ENCODE data around the gene RFPL1. TPM values are rescaled to one million over a fixed set of nuclear protein-coding genes. Genes with fewer than 3 reads are reported as not detected.
"Not testable (repeated sequence)": the region's sequence is repeated elsewhere in the genome, so short reads cannot be mapped to it uniquely, and the experiment has no call there.

RFPL1 gene
- total RNA-seq, result not detected in 2 replicates

GRCh38 chr22:29438283-29438682 is at the start of gene RFPL1:
Gene RFPL1 (plus strand): TSS chr22:29438583.
- DNase-seq (ENCODE audit: low read depth in 2 of 2), result not testable (repeated sequence)

GRCh38 chr22:29388759-29389090 is 49.7 kb upstream of the RFPL1 start:
- DNase-seq (ENCODE audit: low read depth in 2 of 2), result no peak

GRCh38 chr22:29390270-29390669 is 48.1 kb upstream of the RFPL1 start:
- DNase-seq (ENCODE audit: low read depth in 2 of 2), result no peak

GRCh38 chr22:29391546-29391945 is 46.8 kb upstream of the RFPL1 start:
- DNase-seq (ENCODE audit: low read depth in 2 of 2), result no peak

- DNase-seq (ENCODE audit: low read depth in 2 of 2), result no peak
These were observed 45.3 kb upstream of the RFPL1 start for GRCh38 chr22:29393019-29393608.

- DNase-seq (ENCODE audit: low read depth in 2 of 2), result peak; percentile 63 to 81
These were observed 43.3 kb upstream of the RFPL1 start for GRCh38 chr22:29394931-29395581.

- DNase-seq (ENCODE audit: low read depth in 2 of 2), result no peak
These were observed 42.3 kb upstream of the RFPL1 start for GRCh38 chr22:29396126-29396525.

- no peak for DNase-seq (ENCODE audit: low read depth in 2 of 2)
These were observed 40.6 kb upstream of the RFPL1 start for GRCh38 chr22:29397791-29398190.

GRCh38 chr22:29400576-29400975 is 37.8 kb upstream of the RFPL1 start:
- no peak for DNase-seq (ENCODE audit: low read depth in 2 of 2)

- DNase-seq (ENCODE audit: low read depth in 2 of 2), result not testable (repeated sequence)
These were observed 36.8 kb upstream of the RFPL1 start for GRCh38 chr22:29401538-29401937.

GRCh38 chr22:29408940-29409339 is 29.4 kb upstream of the RFPL1 start:
- DNase-seq (ENCODE audit: low read depth in 2 of 2), result no peak

- DNase-seq (ENCODE audit: low read depth in 2 of 2), result not testable (repeated sequence)
These were observed 26.7 kb upstream of the RFPL1 start for GRCh38 chr22:29411569-29412211.

- DNase-seq (ENCODE audit: low read depth in 2 of 2), result peak in 1 of 2 donors; percentile 24
These were observed 25.6 kb upstream of the RFPL1 start for GRCh38 chr22:29412772-29413171.

GRCh38 chr22:29414951-29415591 is 23.3 kb upstream of the RFPL1 start:
- DNase-seq (ENCODE audit: low read depth in 2 of 2), result not testable (repeated sequence)

GRCh38 chr22:29418704-29419103 is 19.7 kb upstream of the RFPL1 start:
- not testable (repeated sequence) for DNase-seq (ENCODE audit: low read depth in 2 of 2)

GRCh38 chr22:29426476-29426875 is 11.9 kb upstream of the RFPL1 start:
- no peak for DNase-seq (ENCODE audit: low read depth in 2 of 2)

GRCh38 chr22:29427176-29427760 is 11.1 kb upstream of the RFPL1 start:
- DNase-seq (ENCODE audit: low read depth in 2 of 2), result no peak

- no peak for DNase-seq (ENCODE audit: low read depth in 2 of 2)
These were observed 6.4 kb upstream of the RFPL1 start for GRCh38 chr22:29431986-29432385.

GRCh38 chr22:29433856-29434255 is 4.5 kb upstream of the RFPL1 start:
- DNase-seq (ENCODE audit: low read depth in 2 of 2), result no peak

- DNase-seq (ENCODE audit: low read depth in 2 of 2), result no peak
These were observed 4.1 kb upstream of the RFPL1 start for GRCh38 chr22:29434288-29434687.

GRCh38 chr22:29435236-29436136 is 2.9 kb upstream of the RFPL1 start:
- DNase-seq (ENCODE audit: low read depth in 2 of 2), result no peak
